K562 (cell line): ENCODE results near the gene PRKG1. TPM values are rescaled to one million over a fixed set of nuclear protein-coding genes. Genes with fewer than 3 reads are reported as not detected.

Experiments used
- ATAC-seq: fragments of 200-7000 bp; cut with Tn5 transposase; 3 replicates; pipeline ENCODE4 v1.9.1; 2020; ENCODE audit warnings: moderate library complexity
- BruUV-seq: library from RNA; stranded (reverse); fragments of 400-500 nt; replicated peaks from 2 replicates; lab custom pipeline; 2021; lab: Mats Ljungman, UMichigan
- CTCF ChIA-PET: fragments of 300-600 bp; formaldehyde crosslinking; extraction: SDS; loops from one replicate; lab custom pipeline; 2021; ENCODE audit warnings: low intra/inter-chr PET ratio; lab: Yijun Ruan, JAX
- POLR2A ChIA-PET: fragments of 300-600, 350-650 bp; sonication (Branson Sonifier 250); formaldehyde crosslinking; extraction: SDS; loops from one replicate; lab custom pipeline; 2021; ENCODE audit warnings: antibody characterized with exemption, inconsistent platforms; lab: Yijun Ruan, JAX
- DNase-seq, 4 experiments: peaks; one replicate each; pipeline versions ENCODE4 v3.0.0 to v3.0.0-alpha.2; 2011 to 2018; ENCODE audit warnings: low spot score in 3 of 4, mixed read lengths in 3 of 4; ENCODE audit errors: extremely low read depth in 1 of 4
- FAIRE-seq: peaks from 2 replicates; lab custom pipeline; 2011; peaks lifted over from hg19 to GRCh38; lab: Jason Lieb, UNC
- H2AFZ ChIP-seq: 2 replicates; pipeline ENCODE4 v1.6.0; 2011; ENCODE audit warnings: low read depth, low read length, control low read depth, inconsistent platforms
- H3K27ac ChIP-seq: fragments of 200-600 bp; 3 replicates; pipeline ENCODE4 v1.8.0; 2011; ENCODE audit warnings: low read depth, mild to moderate bottlenecking, control low read depth, inconsistent platforms, low read length, moderate library complexity, mixed read lengths; ENCODE audit errors: extremely low read depth
- H3K27me3 ChIP-seq, 2 experiments: fragments of 300-600 bp in 1 of 2; 2 replicates in 1 of 2; 3 replicates in 1 of 2; pipeline versions ENCODE4 v1.6.0 to v1.8.0; 2011; ENCODE audit warnings: inconsistent platforms in 2 of 2, low read length in 2 of 2, mild to moderate bottlenecking in 1 of 2, mixed read lengths in 1 of 2, moderate library complexity in 1 of 2; ENCODE audit not compliant: control insufficient read depth in 2 of 2, insufficient read depth in 2 of 2
- H3K36me3 ChIP-seq: fragments of 300-600 bp; 3 replicates; pipeline ENCODE4 v1.8.0; 2011; ENCODE audit warnings: mild to moderate bottlenecking, low read length, inconsistent platforms; ENCODE audit not compliant: control insufficient read depth, insufficient read depth
- H3K4me1 ChIP-seq, 2 experiments: fragments of 200-600 bp in 1 of 2; replicated peaks in 1 of 2; 2 replicates in 1 of 2; 3 replicates in 1 of 2; pipeline versions ENCODE4 v1.5.1 to v1.8.0; 2011; ENCODE audit warnings: inconsistent platforms in 2 of 2, low read length in 2 of 2, mild to moderate bottlenecking in 1 of 2, mixed read lengths in 1 of 2, moderate library complexity in 1 of 2; ENCODE audit not compliant: control insufficient read depth in 2 of 2, insufficient read depth in 2 of 2
- H3K4me2 ChIP-seq: 2 replicates; pipeline ENCODE4 v1.6.1; 2011; ENCODE audit warnings: low read length, control low read depth, inconsistent platforms, mixed read lengths; ENCODE audit not compliant: insufficient read depth
- H3K4me3 ChIP-seq: fragments of 200-600 bp; sonication (generic), shearing (Covaris generic); 2 replicates; pipeline ENCODE4 v1.5.1; 2016; ENCODE audit warnings: control low read depth, inconsistent platforms
- H3K79me2 ChIP-seq: fragments of 200-600 bp; 3 replicates; pipeline ENCODE4 v1.8.0; 2011; ENCODE audit warnings: low read length, inconsistent platforms; ENCODE audit not compliant: control insufficient read depth, insufficient read depth
- H3K9ac ChIP-seq, 2 experiments: 2 replicates each; pipeline versions ENCODE4 v1.6.0 to v1.6.1; 2011; ENCODE audit warnings: low read depth in 2 of 2, low read length in 2 of 2, control low read depth in 1 of 2, inconsistent platforms in 1 of 2, mild to moderate bottlenecking in 1 of 2, mixed read lengths in 1 of 2; ENCODE audit not compliant: insufficient read depth in 1 of 2
- H3K9me1 ChIP-seq: one replicate; pipeline ENCODE4 v1.6.0; 2011; ENCODE audit warnings: inconsistent platforms, mild to moderate bottlenecking, low read length, moderate library complexity; ENCODE audit not compliant: control insufficient read depth, insufficient read depth
- H3K9me3 ChIP-seq: replicated peaks from 2 replicates; pipeline ENCODE4 v1.5.1; 2011; ENCODE audit warnings: low read depth, low read length, inconsistent platforms; ENCODE audit not compliant: control insufficient read depth, insufficient read depth
- H4K20me1 ChIP-seq: replicated peaks from 2 replicates; pipeline ENCODE4 v1.6.1; 2011; ENCODE audit warnings: low read length, inconsistent platforms, mixed read lengths; ENCODE audit not compliant: control insufficient read depth, insufficient read depth
- HCFC1 ChIP-seq: IDR thresholded peaks from 2 replicates; pipeline ENCODE4 v1.6.1; 2012; ENCODE audit warnings: low read depth, low read length, improper control_type of control experiment
- RBM25 ChIP-seq: fragments of 200-400 bp; formaldehyde crosslinking; IDR thresholded peaks from 2 replicates; pipeline ENCODE4 v1.6.1; 2018; ENCODE audit warnings: low read length, low read depth, moderate library complexity; ENCODE audit not compliant: severe bottlenecking
- THAP7 ChIP-seq: fragments of 250-450 bp; sonication (Bioruptor Pico); IDR thresholded peaks from 2 replicates; pipeline ENCODE4 v1.5.0; 2021
- ZFP30 ChIP-seq: fragments of 250-450 bp; sonication (Bioruptor Pico); IDR thresholded peaks from 2 replicates; pipeline ENCODE4 v1.8.0; 2022; ENCODE audit warnings: moderate library complexity, mild to moderate bottlenecking, inconsistent platforms, borderline replicate concordance
- WGBS: fragments of 100-300 bp; shearing (Covaris generic); methylation state at CpG from one replicate; pipeline ENCODE4 v1.1.6; 2016; ENCODE audit warnings: low coverage, mixed read lengths; ENCODE audit not compliant: insufficient coverage; ENCODE audit errors: missing lambda C conversion rate; 5-methylcytosine and 5-hydroxymethylcytosine counted together
- in situ Hi-C: fragments of 300-500 bp; cut with MboI; formaldehyde crosslinking; loops from 4 replicates; pipeline ENCODE4 v1.15.0; 2018; ENCODE audit warnings: inconsistent platforms, mixed read lengths
- intact Hi-C: fragments of 100-400 bp; cut with micrococcal nuclease; formaldehyde crosslinking; loops from 2 replicates; pipeline ENCODE4 v1.14.2; 2022
- polyA plus RNA-seq, 8 experiments: library from polyadenylated mRNA; depleted of rRNA in 4 of 8; stranded (reverse) in 5 of 8; unstranded in 3 of 8; fragments of >200 nt; fragmentation: Nextera tagmentation in 2 of 8; fragmentation: Illumina TruSeq in 1 of 8; extraction: Ambion mirVana in 2 of 8; extraction: Trizol in 1 of 8; gene quantifications; 2 replicates each; pipeline versions ENCODE4 v1.2.1 to v1.2.3, GENCODE V29; 2011 to 2014; ENCODE audit warnings: inconsistent platforms in 1 of 8, missing spikeins in 1 of 8
- total RNA-seq, 7 experiments: library from RNA; depleted of rRNA in 6 of 7; stranded (reverse); fragments of >200 nt in 6 of 7; fragmentation: Illumina TruSeq in 2 of 7; extraction: Trizol in 2 of 7; gene quantifications; 2 replicates each; pipeline versions ENCODE4 v1.2.1 to v1.2.3, GENCODE V29; 2011 to 2021; ENCODE audit warnings: low replicate concordance in 1 of 7
- TF ChIP-seq, protein P1 (sequence below): fragments of 450-650 bp; IDR thresholded peaks from 2 replicates; pipeline ENCODE4 v1.7.1; 2018; ENCODE audit warnings: mild to moderate bottlenecking, low read depth; ENCODE audit not compliant: partially characterized antibody

PRKG1 gene
- total and polyA plus RNA-seq, 9 of the 15 experiments (the other 6 are each of a cell fraction or from before 2014, with no cell fraction given) = 0.22 TPM; not detected in 8

- CTCF ChIA-PET = no interaction called here
- in situ Hi-C loops (no loop called here), intact Hi-C loops (no loop called here)
- Histone ChIP-seq H3K4me1 (no peaks in the 10 kb centered on the region), H2AFZ (no peak overlapping the region), H3K27me3 (no peaks in the 10 kb centered on the region), H3K4me3 (no peak overlapping the region), H3K27ac (no peak overlapping the region), H3K9ac (no peak overlapping the region), H4K20me1 (no peaks in the 10 kb centered on the region), H3K79me2 (no peaks in the 10 kb centered on the region), H3K4me2 (no peak overlapping the region), H3K36me3 (no peaks in the 10 kb centered on the region), H3K9me1 (no peaks in the 10 kb centered on the region), H3K9me3 (peaks cover 4% of the 10 kb centered on the region; the same call in 1 of the 2 replicates)
- 0% methylated on average over 2 of the region's 2 CpGs for WGBS
- DNase-seq (no peak), ATAC-seq (no peak), FAIRE-seq (no peak)
- TF ChIP-seq HCFC1 (no peak), ZFP30 (CRISPR knock-in tag) (no peak), THAP7 (CRISPR knock-in tag) (no peak), RBM25 (no peak)
- TF ChIP-seq, protein P1, sequence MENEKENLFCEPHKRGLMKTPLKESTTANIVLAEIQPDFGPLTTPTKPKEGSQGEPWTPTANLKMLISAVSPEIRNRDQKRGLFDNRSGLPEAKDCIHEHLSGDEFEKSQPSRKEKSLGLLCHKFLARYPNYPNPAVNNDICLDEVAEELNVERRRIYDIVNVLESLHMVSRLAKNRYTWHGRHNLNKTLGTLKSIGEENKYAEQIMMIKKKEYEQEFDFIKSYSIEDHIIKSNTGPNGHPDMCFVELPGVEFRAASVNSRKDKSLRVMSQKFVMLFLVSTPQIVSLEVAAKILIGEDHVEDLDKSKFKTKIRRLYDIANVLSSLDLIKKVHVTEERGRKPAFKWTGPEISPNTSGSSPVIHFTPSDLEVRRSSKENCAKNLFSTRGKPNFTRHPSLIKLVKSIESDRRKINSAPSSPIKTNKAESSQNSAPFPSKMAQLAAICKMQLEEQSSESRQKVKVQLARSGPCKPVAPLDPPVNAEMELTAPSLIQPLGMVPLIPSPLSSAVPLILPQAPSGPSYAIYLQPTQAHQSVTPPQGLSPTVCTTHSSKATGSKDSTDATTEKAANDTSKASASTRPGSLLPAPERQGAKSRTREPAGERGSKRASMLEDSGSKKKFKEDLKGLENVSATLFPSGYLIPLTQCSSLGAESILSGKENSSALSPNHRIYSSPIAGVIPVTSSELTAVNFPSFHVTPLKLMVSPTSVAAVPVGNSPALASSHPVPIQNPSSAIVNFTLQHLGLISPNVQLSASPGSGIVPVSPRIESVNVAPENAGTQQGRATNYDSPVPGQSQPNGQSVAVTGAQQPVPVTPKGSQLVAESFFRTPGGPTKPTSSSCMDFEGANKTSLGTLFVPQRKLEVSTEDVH = no peak
- POLR2A ChIA-PET = no interaction called here
- BruUV-seq = no TSS peak
These were observed 282.9 kb downstream of the PRKG1 start for GRCh38 chr10:51357170-51357569.
